Measurements from ENCODE around the gene PSMA7.

DNA sequence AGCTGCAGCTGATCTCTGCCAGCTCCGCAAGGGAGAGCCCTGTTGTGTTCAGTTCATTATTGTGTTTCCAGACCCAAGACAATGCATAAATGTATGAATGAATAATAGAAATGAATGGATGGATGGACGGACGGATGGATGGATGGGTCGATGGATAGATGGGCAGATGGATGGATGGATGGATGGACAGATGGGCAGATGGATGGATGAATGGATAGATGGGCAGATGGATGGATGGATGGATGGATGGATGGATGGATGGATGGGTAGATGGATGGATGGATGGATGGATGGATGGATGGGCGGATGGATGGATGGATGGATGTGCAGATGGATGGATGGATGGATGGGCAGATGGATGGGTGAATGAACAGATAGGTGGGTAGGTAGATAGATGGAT, 37.6 kb downstream of the PSMA7 start:
- TF ChIP-seq, protein P1, sequence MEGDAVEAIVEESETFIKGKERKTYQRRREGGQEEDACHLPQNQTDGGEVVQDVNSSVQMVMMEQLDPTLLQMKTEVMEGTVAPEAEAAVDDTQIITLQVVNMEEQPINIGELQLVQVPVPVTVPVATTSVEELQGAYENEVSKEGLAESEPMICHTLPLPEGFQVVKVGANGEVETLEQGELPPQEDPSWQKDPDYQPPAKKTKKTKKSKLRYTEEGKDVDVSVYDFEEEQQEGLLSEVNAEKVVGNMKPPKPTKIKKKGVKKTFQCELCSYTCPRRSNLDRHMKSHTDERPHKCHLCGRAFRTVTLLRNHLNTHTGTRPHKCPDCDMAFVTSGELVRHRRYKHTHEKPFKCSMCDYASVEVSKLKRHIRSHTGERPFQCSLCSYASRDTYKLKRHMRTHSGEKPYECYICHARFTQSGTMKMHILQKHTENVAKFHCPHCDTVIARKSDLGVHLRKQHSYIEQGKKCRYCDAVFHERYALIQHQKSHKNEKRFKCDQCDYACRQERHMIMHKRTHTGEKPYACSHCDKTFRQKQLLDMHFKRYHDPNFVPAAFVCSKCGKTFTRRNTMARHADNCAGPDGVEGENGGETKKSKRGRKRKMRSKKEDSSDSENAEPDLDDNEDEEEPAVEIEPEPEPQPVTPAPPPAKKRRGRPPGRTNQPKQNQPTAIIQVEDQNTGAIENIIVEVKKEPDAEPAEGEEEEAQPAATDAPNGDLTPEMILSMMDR (IDR thresholded peaks at IDR 0.05; ENCODE audit: low read depth, low read length, missing input control): no peak
- TF ChIP-seq RAD21 (IDR thresholded peaks at IDR 0.05): no peak

Measured in liver (tissue), 3 donors.